ENCODE data around the gene TEX2. TPM values are rescaled to one million over a fixed set of nuclear protein-coding genes. Genes with fewer than 3 reads are reported as not detected.

TEX2 gene
- total and polyA plus RNA-seq, 2 experiments from 2014 or later: 7.5 to 17.7 TPM

DNA sequence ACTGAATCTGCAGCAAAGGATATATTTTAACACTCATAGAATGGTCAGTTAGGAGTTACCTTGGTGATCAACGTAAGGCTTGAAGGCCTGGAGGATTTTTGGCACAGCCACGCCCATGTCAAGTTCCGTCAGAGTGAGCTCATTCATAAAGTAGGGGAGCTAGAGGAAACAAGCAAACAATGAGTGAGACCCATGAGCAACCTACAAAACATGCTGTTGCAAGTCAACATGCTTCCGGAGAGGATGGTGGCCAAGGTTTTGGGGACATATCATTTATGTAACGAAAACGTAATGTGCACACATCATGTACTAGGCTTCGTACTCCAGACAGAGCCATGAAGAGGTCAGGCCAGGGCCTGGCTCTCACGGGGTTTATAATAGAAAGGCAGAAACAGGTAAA lies 92.0 kb downstream of the TEX2 start:
- H3K4me2 ChIP-seq: no peak overlapping the region
- H3K27me3 ChIP-seq (ENCODE audit: insufficient read depth): no peaks in the 10 kb centered on the region
- no peaks in the 10 kb centered on the region for H3K9me3 Mint-ChIP-seq
- H3K4me3 ChIP-seq: no peak overlapping the region
- no peaks in the 10 kb centered on the region for H3K79me2 ChIP-seq (replicated peaks; ENCODE audit: insufficient read depth)
- no peaks in the 10 kb centered on the region for H3K4me1 Mint-ChIP-seq
- H3K27ac ChIP-seq (ENCODE audit: low read depth): no peak overlapping the region
- no peak overlapping the region for H2AFZ ChIP-seq
- no peak overlapping the region for H3K27ac Mint-ChIP-seq
- H4K20me1 ChIP-seq (replicated peaks; ENCODE audit: insufficient read depth): no peaks in the 10 kb centered on the region
- no peaks in the 10 kb centered on the region for H3K9me2 ChIP-seq (ENCODE audit: insufficient read depth)
- DNase-seq (ENCODE audit: low spot score) (no peak), ATAC-seq (no peak)
- H3K36me3 ChIP-seq (ENCODE audit: insufficient read depth): peaks cover 6% of the 10 kb centered on the region; the same call in 1 of the 2 replicates
- TF ChIP-seq ZNF114 (CRISPR knock-in tag; IDR thresholded peaks at IDR 0.05) (no peak), EZH2phosphoT487 (IDR thresholded peaks at IDR 0.05; ENCODE audit: unreplicated experiment) (no peak), POLR2AphosphoS5 (IDR thresholded peaks at IDR 0.05; ENCODE audit: low read depth) (no peak), STAT1 (IDR thresholded peaks at IDR 0.05; ENCODE audit: unreplicated experiment) (no peak), NANOG (IDR thresholded peaks at IDR 0.05; ENCODE audit: borderline replicate concordance) (no peak), JUNB (IDR thresholded peaks at IDR 0.05; ENCODE audit: unreplicated experiment) (no peak)
- TF ChIP-seq, protein P1, sequence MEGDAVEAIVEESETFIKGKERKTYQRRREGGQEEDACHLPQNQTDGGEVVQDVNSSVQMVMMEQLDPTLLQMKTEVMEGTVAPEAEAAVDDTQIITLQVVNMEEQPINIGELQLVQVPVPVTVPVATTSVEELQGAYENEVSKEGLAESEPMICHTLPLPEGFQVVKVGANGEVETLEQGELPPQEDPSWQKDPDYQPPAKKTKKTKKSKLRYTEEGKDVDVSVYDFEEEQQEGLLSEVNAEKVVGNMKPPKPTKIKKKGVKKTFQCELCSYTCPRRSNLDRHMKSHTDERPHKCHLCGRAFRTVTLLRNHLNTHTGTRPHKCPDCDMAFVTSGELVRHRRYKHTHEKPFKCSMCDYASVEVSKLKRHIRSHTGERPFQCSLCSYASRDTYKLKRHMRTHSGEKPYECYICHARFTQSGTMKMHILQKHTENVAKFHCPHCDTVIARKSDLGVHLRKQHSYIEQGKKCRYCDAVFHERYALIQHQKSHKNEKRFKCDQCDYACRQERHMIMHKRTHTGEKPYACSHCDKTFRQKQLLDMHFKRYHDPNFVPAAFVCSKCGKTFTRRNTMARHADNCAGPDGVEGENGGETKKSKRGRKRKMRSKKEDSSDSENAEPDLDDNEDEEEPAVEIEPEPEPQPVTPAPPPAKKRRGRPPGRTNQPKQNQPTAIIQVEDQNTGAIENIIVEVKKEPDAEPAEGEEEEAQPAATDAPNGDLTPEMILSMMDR (conservative IDR thresholded peaks at IDR 0.05; ENCODE audit: low read depth in 2 of 2): no peak
- TF ChIP-seq, protein P2, sequence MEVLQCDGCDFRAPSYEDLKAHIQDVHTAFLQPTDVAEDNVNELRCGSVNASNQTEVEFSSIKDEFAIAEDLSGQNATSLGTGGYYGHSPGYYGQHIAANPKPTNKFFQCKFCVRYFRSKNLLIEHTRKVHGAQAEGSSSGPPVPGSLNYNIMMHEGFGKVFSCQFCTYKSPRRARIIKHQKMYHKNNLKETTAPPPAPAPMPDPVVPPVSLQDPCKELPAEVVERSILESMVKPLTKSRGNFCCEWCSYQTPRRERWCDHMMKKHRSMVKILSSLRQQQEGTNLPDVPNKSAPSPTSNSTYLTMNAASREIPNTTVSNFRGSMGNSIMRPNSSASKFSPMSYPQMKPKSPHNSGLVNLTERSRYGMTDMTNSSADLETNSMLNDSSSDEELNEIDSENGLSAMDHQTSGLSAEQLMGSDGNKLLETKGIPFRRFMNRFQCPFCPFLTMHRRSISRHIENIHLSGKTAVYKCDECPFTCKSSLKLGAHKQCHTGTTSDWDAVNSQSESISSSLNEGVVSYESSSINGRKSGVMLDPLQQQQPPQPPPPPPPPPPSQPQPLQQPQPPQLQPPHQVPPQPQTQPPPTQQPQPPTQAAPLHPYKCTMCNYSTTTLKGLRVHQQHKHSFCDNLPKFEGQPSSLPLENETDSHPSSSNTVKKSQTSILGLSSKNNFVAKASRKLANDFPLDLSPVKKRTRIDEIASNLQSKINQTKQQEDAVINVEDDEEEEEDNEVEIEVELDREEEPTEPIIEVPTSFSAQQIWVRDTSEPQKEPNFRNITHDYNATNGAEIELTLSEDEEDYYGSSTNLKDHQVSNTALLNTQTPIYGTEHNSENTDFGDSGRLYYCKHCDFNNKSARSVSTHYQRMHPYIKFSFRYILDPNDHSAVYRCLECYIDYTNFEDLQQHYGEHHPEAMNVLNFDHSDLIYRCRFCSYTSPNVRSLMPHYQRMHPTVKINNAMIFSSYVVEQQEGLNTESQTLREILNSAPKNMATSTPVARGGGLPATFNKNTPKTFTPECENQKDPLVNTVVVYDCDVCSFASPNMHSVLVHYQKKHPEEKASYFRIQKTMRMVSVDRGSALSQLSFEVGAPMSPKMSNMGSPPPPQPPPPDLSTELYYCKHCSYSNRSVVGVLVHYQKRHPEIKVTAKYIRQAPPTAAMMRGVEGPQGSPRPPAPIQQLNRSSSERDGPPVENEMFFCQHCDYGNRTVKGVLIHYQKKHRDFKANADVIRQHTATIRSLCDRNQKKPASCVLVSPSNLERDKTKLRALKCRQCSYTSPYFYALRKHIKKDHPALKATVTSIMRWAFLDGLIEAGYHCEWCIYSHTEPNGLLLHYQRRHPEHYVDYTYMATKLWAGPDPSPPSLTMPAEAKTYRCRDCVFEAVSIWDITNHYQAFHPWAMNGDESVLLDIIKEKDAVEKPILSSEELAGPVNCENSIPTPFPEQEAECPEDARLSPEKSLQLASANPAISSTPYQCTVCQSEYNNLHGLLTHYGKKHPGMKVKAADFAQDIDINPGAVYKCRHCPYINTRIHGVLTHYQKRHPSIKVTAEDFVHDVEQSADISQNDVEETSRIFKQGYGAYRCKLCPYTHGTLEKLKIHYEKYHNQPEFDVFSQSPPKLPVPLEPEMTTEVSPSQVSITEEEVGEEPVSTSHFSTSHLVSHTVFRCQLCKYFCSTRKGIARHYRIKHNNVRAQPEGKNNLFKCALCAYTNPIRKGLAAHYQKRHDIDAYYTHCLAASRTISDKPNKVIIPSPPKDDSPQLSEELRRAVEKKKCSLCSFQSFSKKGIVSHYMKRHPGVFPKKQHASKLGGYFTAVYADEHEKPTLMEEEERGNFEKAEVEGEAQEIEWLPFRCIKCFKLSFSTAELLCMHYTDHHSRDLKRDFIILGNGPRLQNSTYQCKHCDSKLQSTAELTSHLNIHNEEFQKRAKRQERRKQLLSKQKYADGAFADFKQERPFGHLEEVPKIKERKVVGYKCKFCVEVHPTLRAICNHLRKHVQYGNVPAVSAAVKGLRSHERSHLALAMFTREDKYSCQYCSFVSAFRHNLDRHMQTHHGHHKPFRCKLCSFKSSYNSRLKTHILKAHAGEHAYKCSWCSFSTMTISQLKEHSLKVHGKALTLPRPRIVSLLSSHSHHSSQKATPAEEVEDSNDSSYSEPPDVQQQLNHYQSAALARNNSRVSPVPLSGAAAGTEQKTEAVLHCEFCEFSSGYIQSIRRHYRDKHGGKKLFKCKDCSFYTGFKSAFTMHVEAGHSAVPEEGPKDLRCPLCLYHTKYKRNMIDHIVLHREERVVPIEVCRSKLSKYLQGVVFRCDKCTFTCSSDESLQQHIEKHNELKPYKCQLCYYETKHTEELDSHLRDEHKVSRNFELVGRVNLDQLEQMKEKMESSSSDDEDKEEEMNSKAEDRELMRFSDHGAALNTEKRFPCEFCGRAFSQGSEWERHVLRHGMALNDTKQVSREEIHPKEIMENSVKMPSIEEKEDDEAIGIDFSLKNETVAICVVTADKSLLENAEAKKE (CRISPR knock-in tag; IDR thresholded peaks at IDR 0.05): no peak
- TF ChIP-seq, protein P3, sequence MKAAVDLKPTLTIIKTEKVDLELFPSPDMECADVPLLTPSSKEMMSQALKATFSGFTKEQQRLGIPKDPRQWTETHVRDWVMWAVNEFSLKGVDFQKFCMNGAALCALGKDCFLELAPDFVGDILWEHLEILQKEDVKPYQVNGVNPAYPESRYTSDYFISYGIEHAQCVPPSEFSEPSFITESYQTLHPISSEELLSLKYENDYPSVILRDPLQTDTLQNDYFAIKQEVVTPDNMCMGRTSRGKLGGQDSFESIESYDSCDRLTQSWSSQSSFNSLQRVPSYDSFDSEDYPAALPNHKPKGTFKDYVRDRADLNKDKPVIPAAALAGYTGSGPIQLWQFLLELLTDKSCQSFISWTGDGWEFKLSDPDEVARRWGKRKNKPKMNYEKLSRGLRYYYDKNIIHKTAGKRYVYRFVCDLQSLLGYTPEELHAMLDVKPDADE (IDR thresholded peaks at IDR 0.05): no peak
- TF ChIP-seq, protein P4, sequence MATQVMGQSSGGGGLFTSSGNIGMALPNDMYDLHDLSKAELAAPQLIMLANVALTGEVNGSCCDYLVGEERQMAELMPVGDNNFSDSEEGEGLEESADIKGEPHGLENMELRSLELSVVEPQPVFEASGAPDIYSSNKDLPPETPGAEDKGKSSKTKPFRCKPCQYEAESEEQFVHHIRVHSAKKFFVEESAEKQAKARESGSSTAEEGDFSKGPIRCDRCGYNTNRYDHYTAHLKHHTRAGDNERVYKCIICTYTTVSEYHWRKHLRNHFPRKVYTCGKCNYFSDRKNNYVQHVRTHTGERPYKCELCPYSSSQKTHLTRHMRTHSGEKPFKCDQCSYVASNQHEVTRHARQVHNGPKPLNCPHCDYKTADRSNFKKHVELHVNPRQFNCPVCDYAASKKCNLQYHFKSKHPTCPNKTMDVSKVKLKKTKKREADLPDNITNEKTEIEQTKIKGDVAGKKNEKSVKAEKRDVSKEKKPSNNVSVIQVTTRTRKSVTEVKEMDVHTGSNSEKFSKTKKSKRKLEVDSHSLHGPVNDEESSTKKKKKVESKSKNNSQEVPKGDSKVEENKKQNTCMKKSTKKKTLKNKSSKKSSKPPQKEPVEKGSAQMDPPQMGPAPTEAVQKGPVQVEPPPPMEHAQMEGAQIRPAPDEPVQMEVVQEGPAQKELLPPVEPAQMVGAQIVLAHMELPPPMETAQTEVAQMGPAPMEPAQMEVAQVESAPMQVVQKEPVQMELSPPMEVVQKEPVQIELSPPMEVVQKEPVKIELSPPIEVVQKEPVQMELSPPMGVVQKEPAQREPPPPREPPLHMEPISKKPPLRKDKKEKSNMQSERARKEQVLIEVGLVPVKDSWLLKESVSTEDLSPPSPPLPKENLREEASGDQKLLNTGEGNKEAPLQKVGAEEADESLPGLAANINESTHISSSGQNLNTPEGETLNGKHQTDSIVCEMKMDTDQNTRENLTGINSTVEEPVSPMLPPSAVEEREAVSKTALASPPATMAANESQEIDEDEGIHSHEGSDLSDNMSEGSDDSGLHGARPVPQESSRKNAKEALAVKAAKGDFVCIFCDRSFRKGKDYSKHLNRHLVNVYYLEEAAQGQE (IDR thresholded peaks at IDR 0.05; ENCODE audit: unreplicated experiment): no peak
- H3F3A ChIP-seq (replicated peaks; ENCODE audit: low read depth): no peaks in the 10 kb centered on the region
- no peak overlapping the region for H3K4me3 Mint-ChIP-seq
- H3K36me3 Mint-ChIP-seq (ENCODE audit: low read depth): 0 out of 3 replicates have a peak, but pooled peaks cover 8% of the 10 kb centered on the region
- H3K27me3 Mint-ChIP-seq (ENCODE audit: insufficient read depth, low read depth, poor library complexity): no peaks in the 10 kb centered on the region
- no peaks in the 10 kb centered on the region for H3K4me1 ChIP-seq (ENCODE audit: insufficient read depth)
